Measurements from ENCODE around the gene ATAD2B. TPM values are rescaled to one million over a fixed set of nuclear protein-coding genes. Genes with fewer than 3 reads are reported as not detected.

Gene ATAD2B
- total and polyA plus RNA-seq, 2 of the 8 experiments (the other 6 are each of a cell fraction or from before 2014, with no cell fraction given) = 3.4 to 16.1 TPM

GRCh38 chr2:23916727-23917405 is 10.1 kb downstream of the ATAD2B start:
- ChIA-PET CTCF (ENCODE audit: partially characterized antibody) (no interaction called here), POLR2A (ENCODE audit: partially characterized antibody) (interaction anchor here (2.2 kb wide), 1 partner anchor 10 kb away, joined by 9 read pairs; the partner anchor contains the start of gene ATAD2B)
- H3K56ac ChIP-seq (replicated peaks; ENCODE audit: insufficient read length, low read depth, low read length) = no peak overlapping the region
- H3K4me1 ChIP-seq (replicated peaks in 1 of 4; ENCODE audit: control insufficient read depth in 3 of 4, insufficient read depth in 4 of 4, low read length in 3 of 4) = peaks cover 0 to 5% (median 2%) of the 10 kb centered on the region in 4 experiments; a peak in 4 of 7 replicates
- no peak overlapping the region for H3K4me3 ChIP-seq (ENCODE audit: extremely low read depth in 1 of 4, insufficient read depth in 2 of 4, low read depth in 3 of 4, low read length in 4 of 4)
- no peak for FAIRE-seq
- H4K91ac ChIP-seq (replicated peaks; ENCODE audit: insufficient read length, low read length) = no peak overlapping the region
- no peaks in the 10 kb centered on the region; the same call in 1 of the 2 replicates for H3K79me1 ChIP-seq (ENCODE audit: low read depth, low read length)
- no peaks in the 10 kb centered on the region for H3K23me2 ChIP-seq (ENCODE audit: low read depth, low read length)
- no peak overlapping the region for H3K14ac ChIP-seq (ENCODE audit: insufficient read length)
- no peak for DNase-seq (ENCODE audit: low read depth in 1 of 2, low spot score in 2 of 2)
- no peak overlapping the region for H2BK120ac ChIP-seq (replicated peaks; ENCODE audit: low read depth, low read length)
- H3K36me3 ChIP-seq (ENCODE audit: control insufficient read depth in 2 of 4, insufficient read depth in 4 of 4, low read length in 3 of 4) = no peaks in the 10 kb centered on the region
- no peak overlapping the region for H4K8ac ChIP-seq (ENCODE audit: extremely low read depth, insufficient read depth, low read length)
- H3K9me3 ChIP-seq (ENCODE audit: insufficient read depth in 2 of 2, low read depth in 1 of 2, low read length in 1 of 2) = no peaks in the 10 kb centered on the region
- H3K27ac ChIP-seq (ENCODE audit: low read depth, low read length) = no peak overlapping the region
- no peak overlapping the region for H2AFZ ChIP-seq (ENCODE audit: low read length)
- H3K9ac ChIP-seq (replicated peaks in 1 of 4; ENCODE audit: extremely low read depth in 1 of 4, low read depth in 3 of 4, low read length in 3 of 4) = no peak overlapping the region; a peak in 1 of 7 replicates
- H3K4ac ChIP-seq (replicated peaks; ENCODE audit: insufficient read length, low read depth, low read length) = no peak overlapping the region
- 0 out of 2 replicates have a peak overlapping the region, but pooled peaks have one; percentile 13 for H3K18ac ChIP-seq (ENCODE audit: extremely low read depth, low read length)
- H2AK5ac ChIP-seq (ENCODE audit: low read depth, low read length) = peak overlapping the region; percentile 85; the same call in 1 of the 2 replicates
- peaks cover 7 to 86% of the 10 kb centered on the region in 2 experiments; a peak in 3 of 4 replicates for H3K79me2 ChIP-seq (ENCODE audit: control insufficient read depth in 1 of 2, insufficient read depth in 2 of 2, low read length in 2 of 2)
- H4K5ac ChIP-seq (ENCODE audit: insufficient read length, low read depth, low read length) = no peak overlapping the region
- no peak overlapping the region; the same call in 1 of the 2 replicates for H2BK12ac ChIP-seq (ENCODE audit: low read depth, low read length)
- peak overlapping the region; percentile 50 for H2BK15ac ChIP-seq (ENCODE audit: low read length)
- H4K20me1 ChIP-seq (replicated peaks in 1 of 2; ENCODE audit: control insufficient read depth in 1 of 2, insufficient read depth in 2 of 2, low read length in 2 of 2) = peaks cover 2 to 3% of the 10 kb centered on the region in 2 experiments
- no peak overlapping the region for H3K4me2 ChIP-seq (ENCODE audit: insufficient read depth in 1 of 2, low read depth in 2 of 2, low read length in 2 of 2)
- no peak overlapping the region for H3K23ac ChIP-seq (ENCODE audit: insufficient read length)
- no peak overlapping the region for H2BK20ac ChIP-seq (ENCODE audit: low read length)
- no peak overlapping the region for H2BK5ac ChIP-seq (ENCODE audit: low read depth, low read length)
- no peaks in the 10 kb centered on the region for H3K27me3 ChIP-seq (replicated peaks in 1 of 4; ENCODE audit: control insufficient read depth in 3 of 4, extremely low read depth in 1 of 4, insufficient read depth in 3 of 4, low read length in 3 of 4)
- WGBS, 2 experiments (ENCODE audit: extremely low coverage in 1 of 2, insufficient coverage in 1 of 2, insufficient read length in 1 of 2, insufficient replicate concordance in 2 of 2, low coverage in 1 of 2, low lambda C conversion rate in 2 of 2, missing lambda C conversion rate in 1 of 2) = 91% methylated on average over 3 of the region's 3 CpGs; no CpG with 5 or more reads in 1 of the 2 experiments
- TF ChIP-seq POLR2A (IDR thresholded peaks at IDR 0.05; ENCODE audit: control extremely low read depth in 1 of 2, low read depth in 2 of 2, low read length in 2 of 2) (no peak), RFX5 (IDR thresholded peaks at IDR 0.05; ENCODE audit: borderline replicate concordance, low read depth, low read length) (no peak), SIN3A (conservative IDR thresholded peaks at IDR 0.05 in 1 of 2, IDR thresholded peaks at IDR 0.05 in 1 of 2; ENCODE audit: low read depth in 1 of 2, low read length in 2 of 2) (no peak), CHD1 (IDR thresholded peaks at IDR 0.05; ENCODE audit: low read depth, low read length) (no peak), EZH2 (IDR thresholded peaks at IDR 0.05; ENCODE audit: low read depth, low read length, severe bottlenecking) (no peak), SRF (IDR thresholded peaks at IDR 0.05; ENCODE audit: low read depth, low read length) (no peak), CHD2 (IDR thresholded peaks at IDR 0.05; ENCODE audit: low read length) (no peak), SAP30 (IDR thresholded peaks at IDR 0.05; ENCODE audit: insufficient read depth, insufficient replicate concordance, low read length) (no peak), TEAD4 (IDR thresholded peaks at IDR 0.05; ENCODE audit: low read depth, low read length) (no peak), TBP (IDR thresholded peaks at IDR 0.05; ENCODE audit: low read depth, low read length) (no peak), TAF7 (optimal IDR thresholded peaks at IDR 0.05; ENCODE audit: borderline replicate concordance, low read depth, low read length) (no peak), BRCA1 (IDR thresholded peaks at IDR 0.05; ENCODE audit: low read depth, low read length) (no peak), TCF12 (IDR thresholded peaks at IDR 0.05; ENCODE audit: low read depth, low read length) (no peak)

All from H1 (cell line).